K562 (cell line): ENCODE results near the gene ZFPM1. TPM values are rescaled to one million over a fixed set of nuclear protein-coding genes. Genes with fewer than 3 reads are reported as not detected.
A peak's percentile ranks its signal among the peaks of the same experiment; 100 is the strongest.

Experiments used
- C11orf30 ChIP-seq: fragments of 450-650 bp; IDR thresholded peaks from 2 replicates; pipeline ENCODE4 v1.6.1; 2016; ENCODE audit warnings: low read depth, mild to moderate bottlenecking
- ILF3 ChIP-seq: fragments of 450-650 bp; IDR thresholded peaks from 2 replicates; pipeline ENCODE4 v1.6.1; 2018; ENCODE audit warnings: antibody characterized with exemption, mild to moderate bottlenecking, moderate library complexity, borderline replicate concordance
- NR2F6 ChIP-seq: fragments of 450-650 bp; formaldehyde crosslinking; IDR thresholded peaks from 2 replicates; pipeline ENCODE4 v1.4.0; 2020; ENCODE audit warnings: mild to moderate bottlenecking
- PCBP1 ChIP-seq: fragments of 200-400 bp; formaldehyde crosslinking; IDR thresholded peaks from 2 replicates; pipeline ENCODE4 v1.6.1; 2018; ENCODE audit warnings: mild to moderate bottlenecking, low read depth, low read length; ENCODE audit not compliant: poor library complexity, severe bottlenecking
- POLR2AphosphoS5 ChIP-seq: IDR thresholded peaks from 2 replicates; pipeline ENCODE4 v1.6.1; 2011; ENCODE audit warnings: mild to moderate bottlenecking, low read depth, low read length, moderate library complexity; ENCODE audit not compliant: control insufficient read depth, insufficient read depth
- PRMT5 ChIP-seq: sonication (generic); formaldehyde crosslinking; IDR thresholded peaks from 2 replicates; pipeline ENCODE4 v1.5.0; 2020; ENCODE audit warnings: missing genetic modification reagents
- SIN3B ChIP-seq: fragments of 450-650 bp; IDR thresholded peaks from 2 replicates; pipeline ENCODE4 v1.6.1; 2017; ENCODE audit warnings: low read depth, mild to moderate bottlenecking, moderate library complexity
- SLC30A9 ChIP-seq: fragments of 250-450 bp; sonication (Bioruptor Pico); IDR thresholded peaks from 2 replicates; pipeline ENCODE4 v1.8.0; 2022; ENCODE audit warnings: mild to moderate bottlenecking, moderate library complexity
- TEAD2 ChIP-seq: fragments of 450-650 bp; IDR thresholded peaks from 2 replicates; pipeline ENCODE4 v1.6.1; 2016; ENCODE audit warnings: missing genetic modification characterization, control low read depth, missing compliant biosample characterization
- polyA plus RNA-seq, 8 experiments: library from polyadenylated mRNA; depleted of rRNA in 4 of 8; stranded (reverse) in 5 of 8; unstranded in 3 of 8; fragments of >200 nt; fragmentation: Nextera tagmentation in 2 of 8; fragmentation: Illumina TruSeq in 1 of 8; extraction: Ambion mirVana in 2 of 8; extraction: Trizol in 1 of 8; gene quantifications; 2 replicates each; pipeline versions ENCODE4 v1.2.1 to v1.2.3, GENCODE V29; 2011 to 2014; ENCODE audit warnings: inconsistent platforms in 1 of 8, missing spikeins in 1 of 8
- total RNA-seq, 7 experiments: library from RNA; depleted of rRNA in 6 of 7; stranded (reverse); fragments of >200 nt in 6 of 7; fragmentation: Illumina TruSeq in 2 of 7; extraction: Trizol in 2 of 7; gene quantifications; 2 replicates each; pipeline versions ENCODE4 v1.2.1 to v1.2.3, GENCODE V29; 2011 to 2021; ENCODE audit warnings: low replicate concordance in 1 of 7
- TF ChIP-seq, protein P1 (sequence below): fragments of 450-650 bp; IDR thresholded peaks from 2 replicates; pipeline ENCODE4 v1.6.1; 2016; ENCODE audit warnings: mild to moderate bottlenecking, moderate library complexity
- TF ChIP-seq, protein P2 (sequence below): fragments of 250-450 bp; sonication (Bioruptor Pico); IDR thresholded peaks from 2 replicates; pipeline ENCODE4 v1.4.0; 2020; ENCODE audit warnings: borderline replicate concordance

ZFPM1 gene
- total and polyA plus RNA-seq, 9 of the 15 experiments (the other 6 are each of a cell fraction or from before 2014, with no cell fraction given) = 0.03 to 35.9 (median 1.4) TPM

- TF ChIP-seq, protein P1, sequence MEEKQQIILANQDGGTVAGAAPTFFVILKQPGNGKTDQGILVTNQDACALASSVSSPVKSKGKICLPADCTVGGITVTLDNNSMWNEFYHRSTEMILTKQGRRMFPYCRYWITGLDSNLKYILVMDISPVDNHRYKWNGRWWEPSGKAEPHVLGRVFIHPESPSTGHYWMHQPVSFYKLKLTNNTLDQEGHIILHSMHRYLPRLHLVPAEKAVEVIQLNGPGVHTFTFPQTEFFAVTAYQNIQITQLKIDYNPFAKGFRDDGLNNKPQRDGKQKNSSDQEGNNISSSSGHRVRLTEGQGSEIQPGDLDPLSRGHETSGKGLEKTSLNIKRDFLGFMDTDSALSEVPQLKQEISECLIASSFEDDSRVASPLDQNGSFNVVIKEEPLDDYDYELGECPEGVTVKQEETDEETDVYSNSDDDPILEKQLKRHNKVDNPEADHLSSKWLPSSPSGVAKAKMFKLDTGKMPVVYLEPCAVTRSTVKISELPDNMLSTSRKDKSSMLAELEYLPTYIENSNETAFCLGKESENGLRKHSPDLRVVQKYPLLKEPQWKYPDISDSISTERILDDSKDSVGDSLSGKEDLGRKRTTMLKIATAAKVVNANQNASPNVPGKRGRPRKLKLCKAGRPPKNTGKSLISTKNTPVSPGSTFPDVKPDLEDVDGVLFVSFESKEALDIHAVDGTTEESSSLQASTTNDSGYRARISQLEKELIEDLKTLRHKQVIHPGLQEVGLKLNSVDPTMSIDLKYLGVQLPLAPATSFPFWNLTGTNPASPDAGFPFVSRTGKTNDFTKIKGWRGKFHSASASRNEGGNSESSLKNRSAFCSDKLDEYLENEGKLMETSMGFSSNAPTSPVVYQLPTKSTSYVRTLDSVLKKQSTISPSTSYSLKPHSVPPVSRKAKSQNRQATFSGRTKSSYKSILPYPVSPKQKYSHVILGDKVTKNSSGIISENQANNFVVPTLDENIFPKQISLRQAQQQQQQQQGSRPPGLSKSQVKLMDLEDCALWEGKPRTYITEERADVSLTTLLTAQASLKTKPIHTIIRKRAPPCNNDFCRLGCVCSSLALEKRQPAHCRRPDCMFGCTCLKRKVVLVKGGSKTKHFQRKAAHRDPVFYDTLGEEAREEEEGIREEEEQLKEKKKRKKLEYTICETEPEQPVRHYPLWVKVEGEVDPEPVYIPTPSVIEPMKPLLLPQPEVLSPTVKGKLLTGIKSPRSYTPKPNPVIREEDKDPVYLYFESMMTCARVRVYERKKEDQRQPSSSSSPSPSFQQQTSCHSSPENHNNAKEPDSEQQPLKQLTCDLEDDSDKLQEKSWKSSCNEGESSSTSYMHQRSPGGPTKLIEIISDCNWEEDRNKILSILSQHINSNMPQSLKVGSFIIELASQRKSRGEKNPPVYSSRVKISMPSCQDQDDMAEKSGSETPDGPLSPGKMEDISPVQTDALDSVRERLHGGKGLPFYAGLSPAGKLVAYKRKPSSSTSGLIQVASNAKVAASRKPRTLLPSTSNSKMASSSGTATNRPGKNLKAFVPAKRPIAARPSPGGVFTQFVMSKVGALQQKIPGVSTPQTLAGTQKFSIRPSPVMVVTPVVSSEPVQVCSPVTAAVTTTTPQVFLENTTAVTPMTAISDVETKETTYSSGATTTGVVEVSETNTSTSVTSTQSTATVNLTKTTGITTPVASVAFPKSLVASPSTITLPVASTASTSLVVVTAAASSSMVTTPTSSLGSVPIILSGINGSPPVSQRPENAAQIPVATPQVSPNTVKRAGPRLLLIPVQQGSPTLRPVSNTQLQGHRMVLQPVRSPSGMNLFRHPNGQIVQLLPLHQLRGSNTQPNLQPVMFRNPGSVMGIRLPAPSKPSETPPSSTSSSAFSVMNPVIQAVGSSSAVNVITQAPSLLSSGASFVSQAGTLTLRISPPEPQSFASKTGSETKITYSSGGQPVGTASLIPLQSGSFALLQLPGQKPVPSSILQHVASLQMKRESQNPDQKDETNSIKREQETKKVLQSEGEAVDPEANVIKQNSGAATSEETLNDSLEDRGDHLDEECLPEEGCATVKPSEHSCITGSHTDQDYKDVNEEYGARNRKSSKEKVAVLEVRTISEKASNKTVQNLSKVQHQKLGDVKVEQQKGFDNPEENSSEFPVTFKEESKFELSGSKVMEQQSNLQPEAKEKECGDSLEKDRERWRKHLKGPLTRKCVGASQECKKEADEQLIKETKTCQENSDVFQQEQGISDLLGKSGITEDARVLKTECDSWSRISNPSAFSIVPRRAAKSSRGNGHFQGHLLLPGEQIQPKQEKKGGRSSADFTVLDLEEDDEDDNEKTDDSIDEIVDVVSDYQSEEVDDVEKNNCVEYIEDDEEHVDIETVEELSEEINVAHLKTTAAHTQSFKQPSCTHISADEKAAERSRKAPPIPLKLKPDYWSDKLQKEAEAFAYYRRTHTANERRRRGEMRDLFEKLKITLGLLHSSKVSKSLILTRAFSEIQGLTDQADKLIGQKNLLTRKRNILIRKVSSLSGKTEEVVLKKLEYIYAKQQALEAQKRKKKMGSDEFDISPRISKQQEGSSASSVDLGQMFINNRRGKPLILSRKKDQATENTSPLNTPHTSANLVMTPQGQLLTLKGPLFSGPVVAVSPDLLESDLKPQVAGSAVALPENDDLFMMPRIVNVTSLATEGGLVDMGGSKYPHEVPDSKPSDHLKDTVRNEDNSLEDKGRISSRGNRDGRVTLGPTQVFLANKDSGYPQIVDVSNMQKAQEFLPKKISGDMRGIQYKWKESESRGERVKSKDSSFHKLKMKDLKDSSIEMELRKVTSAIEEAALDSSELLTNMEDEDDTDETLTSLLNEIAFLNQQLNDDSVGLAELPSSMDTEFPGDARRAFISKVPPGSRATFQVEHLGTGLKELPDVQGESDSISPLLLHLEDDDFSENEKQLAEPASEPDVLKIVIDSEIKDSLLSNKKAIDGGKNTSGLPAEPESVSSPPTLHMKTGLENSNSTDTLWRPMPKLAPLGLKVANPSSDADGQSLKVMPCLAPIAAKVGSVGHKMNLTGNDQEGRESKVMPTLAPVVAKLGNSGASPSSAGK = no peak
- TF ChIP-seq SIN3B = no peak
- no peak for TF ChIP-seq TEAD2
- TF ChIP-seq ILF3 = no peak
- TF ChIP-seq, protein P2, sequence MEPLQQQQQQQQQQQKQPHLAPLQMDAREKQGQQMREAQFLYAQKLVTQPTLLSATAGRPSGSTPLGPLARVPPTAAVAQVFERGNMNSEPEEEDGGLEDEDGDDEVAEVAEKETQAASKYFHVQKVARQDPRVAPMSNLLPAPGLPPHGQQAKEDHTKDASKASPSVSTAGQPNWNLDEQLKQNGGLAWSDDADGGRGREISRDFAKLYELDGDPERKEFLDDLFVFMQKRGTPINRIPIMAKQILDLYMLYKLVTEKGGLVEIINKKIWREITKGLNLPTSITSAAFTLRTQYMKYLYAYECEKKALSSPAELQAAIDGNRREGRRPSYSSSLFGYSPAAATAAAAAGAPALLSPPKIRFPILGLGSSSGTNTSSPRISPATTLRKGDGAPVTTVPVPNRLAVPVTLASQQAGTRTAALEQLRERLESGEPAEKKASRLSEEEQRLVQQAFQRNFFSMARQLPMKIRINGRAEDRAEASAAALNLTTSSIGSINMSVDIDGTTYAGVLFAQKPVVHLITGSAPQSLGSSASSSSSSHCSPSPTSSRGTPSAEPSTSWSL (CRISPR knock-in tag) = no peak
- TF ChIP-seq NR2F6 (CRISPR knock-in tag) = no peak
- TF ChIP-seq PCBP1 = peak; percentile 99
- TF ChIP-seq C11orf30 = no peak
- no peak for TF ChIP-seq PRMT5 (CRISPR knock-in tag)
- no peak for TF ChIP-seq SLC30A9
- peak; percentile 95 for TF ChIP-seq POLR2AphosphoS5
These were observed 38.7 kb downstream of the ZFPM1 start (continued) for GRCh38 chr16:88491560-88492310.
